ENCODE data around the gene ITIH3.
A peak's percentile ranks its signal among the peaks of the same experiment; 100 is the strongest.
"Not testable (repeated sequence)": the region's sequence is repeated elsewhere in the genome, so short reads cannot be mapped to it uniquely, and the experiment has no call there.

The ITIH3 gene

DNA sequence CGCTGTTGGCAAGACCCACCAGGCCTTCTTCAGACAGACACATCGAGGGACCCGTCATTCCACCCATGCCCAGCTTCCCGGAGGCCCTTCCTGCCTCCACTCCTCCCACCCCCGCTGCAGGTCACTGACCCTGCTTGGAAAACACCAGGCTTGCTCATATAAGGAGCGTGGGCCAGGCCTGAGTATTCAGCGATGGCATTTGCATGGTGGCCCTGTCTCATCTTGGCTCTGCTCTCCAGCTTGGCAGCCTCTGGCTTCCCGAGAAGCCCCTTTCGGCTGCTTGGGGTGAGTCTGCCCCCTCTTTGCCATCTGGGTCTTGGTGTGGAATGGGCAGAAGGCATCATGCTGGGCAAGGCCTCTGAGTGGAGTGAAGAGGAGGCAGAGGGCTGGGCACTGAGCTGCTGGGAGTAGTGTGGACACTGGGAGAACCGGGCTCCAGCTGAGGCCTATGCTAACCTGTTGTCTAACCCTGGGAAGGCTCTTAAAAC is at the start of gene ITIH3:
Gene ITIH3, plus strand, starts transcription at position 185 of the 488 bp plus-strand sequence. Its CDS starts 8 bp downstream, at position 193.
- FAIRE-seq (no peak), DNase-seq (ENCODE audit: low spot score) (no peak)

DNA sequence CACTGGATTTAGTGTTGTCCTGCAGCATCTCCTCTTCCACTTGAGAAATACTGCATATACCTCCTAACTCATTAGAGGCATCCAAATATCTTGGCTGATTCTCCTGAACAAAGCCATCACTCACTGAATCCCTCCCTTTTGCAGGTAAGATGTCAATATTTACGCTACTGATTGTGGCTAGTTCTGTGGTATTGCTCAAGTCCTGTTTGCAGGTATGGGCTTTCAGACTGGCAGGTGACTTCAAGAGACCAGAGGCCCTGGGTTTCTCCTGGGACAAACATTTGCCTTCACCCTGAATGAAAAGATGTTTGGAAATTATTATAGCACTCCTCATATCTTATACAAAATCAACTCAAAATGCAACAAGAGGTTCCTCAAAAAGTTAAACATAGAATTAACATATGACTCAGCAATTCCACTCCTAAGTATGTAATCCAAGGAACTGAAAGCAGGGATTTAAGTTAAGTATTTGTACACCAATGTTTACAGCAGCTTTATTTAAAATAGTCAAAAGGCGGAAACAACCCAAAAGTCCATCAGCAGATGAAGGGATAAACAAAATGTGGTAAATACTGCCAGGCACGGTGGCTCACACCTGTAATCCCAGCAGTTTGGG is 42.4 kb upstream of the ITIH3 start:
- FAIRE-seq: no peak
- no peak for DNase-seq (ENCODE audit: low spot score)

DNA sequence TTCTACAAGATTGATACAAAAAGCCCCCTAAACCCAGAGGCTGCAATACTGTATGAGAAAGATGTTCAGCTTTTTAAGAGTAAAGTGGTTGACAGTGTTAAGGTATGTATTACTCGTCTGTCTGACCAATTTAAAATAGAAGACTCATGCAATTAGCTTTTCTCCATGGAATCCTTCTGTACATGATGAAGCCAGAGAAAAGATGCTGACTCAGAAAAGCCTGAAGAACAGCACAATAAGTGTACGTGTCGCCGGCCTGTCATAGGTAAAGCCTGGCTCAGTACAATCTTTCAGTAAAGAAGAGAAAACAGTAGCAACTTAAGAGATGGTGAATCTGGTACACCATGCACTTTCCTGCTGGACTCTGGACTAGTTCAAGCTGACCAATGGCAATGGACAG is 40.2 kb upstream of the ITIH3 start:
- FAIRE-seq (no peak), DNase-seq (ENCODE audit: low spot score) (no peak)

- DNase-seq (ENCODE audit: low spot score): no peak
- FAIRE-seq: no peak
Observed at GRCh38 chr3:52756141-52756540, 38.5 kb upstream of the ITIH3 start.

GRCh38 chr3:52763466-52763865 is 31.1 kb upstream of the ITIH3 start:
- DNase-seq (ENCODE audit: low spot score) (no peak), FAIRE-seq (no peak)

- DNase-seq (ENCODE audit: low spot score): no peak
Observed at GRCh38 chr3:52769786-52770455, 24.7 kb upstream of the ITIH3 start.

GRCh38 chr3:52770496-52771333 is 23.9 kb upstream of the ITIH3 start, which contains the start of gene NEK4:
NEK4 (minus strand) TSS chr3:52770940; CDS start chr3:52770746, 194 bp downstream.
- no peak for FAIRE-seq

More at GRCh38 chr3:52769786-52770455, 24.7 kb upstream of the ITIH3 start:
- no peak for FAIRE-seq

GRCh38 chr3:52771334-52771681 is 23.3 kb upstream of the ITIH3 start:
- no peak for FAIRE-seq

More at GRCh38 chr3:52770496-52771333, 23.9 kb upstream of the ITIH3 start, which contains the start of gene NEK4:
- DNase-seq (ENCODE audit: low spot score): peak; percentile 79

DNA sequence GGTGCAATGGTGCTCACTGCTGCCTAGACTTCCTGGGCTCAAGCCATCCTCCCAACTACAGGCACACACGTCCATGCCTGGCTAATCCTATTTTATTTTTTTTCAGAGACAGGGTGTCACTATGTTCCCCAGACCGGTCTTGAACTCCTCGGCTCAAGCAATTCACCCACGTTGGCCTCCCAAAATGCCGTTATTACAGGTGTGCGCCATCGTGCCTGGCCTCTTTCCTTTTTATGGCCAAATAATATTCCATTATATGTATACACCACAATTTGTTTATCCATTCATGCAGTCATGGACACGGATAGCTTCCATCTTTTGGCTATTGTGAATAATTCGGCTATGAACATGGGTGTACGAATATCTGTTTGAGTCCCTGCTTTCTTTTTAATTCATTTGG is 22.9 kb upstream of the ITIH3 start:
- no peak for FAIRE-seq

More at GRCh38 chr3:52771334-52771681, 23.3 kb upstream of the ITIH3 start:
- DNase-seq (ENCODE audit: low spot score): no peak

DNA sequence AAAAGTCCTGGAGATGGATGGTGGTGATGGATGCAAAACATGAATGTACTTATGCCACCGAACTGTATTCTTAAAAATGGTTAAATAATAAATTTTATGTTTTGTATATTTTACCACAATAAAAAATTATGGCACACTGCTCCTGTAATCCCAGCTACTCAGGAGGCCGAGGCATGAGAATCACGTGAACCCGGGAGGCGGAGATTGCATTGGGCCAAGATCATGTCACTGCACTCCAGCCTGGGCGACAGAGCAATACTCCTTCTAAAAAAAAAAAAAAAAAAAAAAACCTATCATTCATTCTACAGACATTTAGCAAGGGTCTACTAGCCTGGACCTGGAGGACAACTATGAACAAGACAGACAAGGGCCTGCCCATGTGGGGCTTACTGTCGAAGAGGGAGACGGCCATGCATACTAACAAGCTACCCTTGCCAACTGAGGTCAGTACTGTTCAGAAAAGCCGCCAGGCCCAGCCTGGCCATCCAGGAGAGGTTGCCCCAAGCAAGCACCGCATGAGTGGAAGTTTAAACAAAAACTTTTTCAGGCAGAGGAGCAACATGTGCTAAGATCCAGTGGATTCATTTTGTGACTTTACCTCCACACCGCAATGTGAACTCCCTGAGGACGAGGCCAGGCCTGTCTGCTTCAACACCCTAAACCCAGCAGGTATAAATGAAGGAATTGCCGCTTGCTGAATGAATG is 21.1 kb upstream of the ITIH3 start:
- FAIRE-seq: no peak
- no peak for DNase-seq (ENCODE audit: low spot score)

More for the DNA sequence above, 22.9 kb upstream of the ITIH3 start:
- no peak for DNase-seq (ENCODE audit: low spot score)

GRCh38 chr3:52774066-52774713 is 20.4 kb upstream of the ITIH3 start:
- no peak for DNase-seq (ENCODE audit: low spot score)
- no peak for FAIRE-seq

- no peak for FAIRE-seq
Observed at GRCh38 chr3:52774901-52775864, 19.4 kb upstream of the ITIH3 start.

GRCh38 chr3:52775877-52776276 is 18.7 kb upstream of the ITIH3 start:
- no peak for DNase-seq (ENCODE audit: low spot score)
- FAIRE-seq: no peak

More at GRCh38 chr3:52774901-52775864, 19.4 kb upstream of the ITIH3 start:
- DNase-seq (ENCODE audit: low spot score): no peak

DNA sequence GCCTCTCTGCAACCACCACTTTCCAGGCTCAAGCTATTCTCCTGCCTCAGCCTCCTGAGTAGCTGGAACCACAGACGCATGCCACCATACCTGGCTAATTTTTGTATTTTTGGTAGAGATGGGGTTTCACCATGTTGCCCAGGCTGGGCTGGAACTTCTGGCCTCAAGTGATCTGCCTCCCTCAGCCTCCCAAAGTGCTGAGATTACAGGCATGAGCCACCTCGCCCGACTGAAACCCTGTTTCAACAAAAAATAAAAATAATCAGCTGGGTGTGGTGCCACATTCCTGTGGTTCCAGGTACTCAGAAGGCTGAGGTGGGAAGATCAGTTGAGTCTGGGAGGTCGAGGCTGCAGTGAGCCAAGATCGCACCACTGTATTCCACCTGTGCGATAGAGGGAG is 18.1 kb upstream of the ITIH3 start:
- FAIRE-seq; DNase-seq (ENCODE audit: low spot score): not testable (repeated sequence)

DNA sequence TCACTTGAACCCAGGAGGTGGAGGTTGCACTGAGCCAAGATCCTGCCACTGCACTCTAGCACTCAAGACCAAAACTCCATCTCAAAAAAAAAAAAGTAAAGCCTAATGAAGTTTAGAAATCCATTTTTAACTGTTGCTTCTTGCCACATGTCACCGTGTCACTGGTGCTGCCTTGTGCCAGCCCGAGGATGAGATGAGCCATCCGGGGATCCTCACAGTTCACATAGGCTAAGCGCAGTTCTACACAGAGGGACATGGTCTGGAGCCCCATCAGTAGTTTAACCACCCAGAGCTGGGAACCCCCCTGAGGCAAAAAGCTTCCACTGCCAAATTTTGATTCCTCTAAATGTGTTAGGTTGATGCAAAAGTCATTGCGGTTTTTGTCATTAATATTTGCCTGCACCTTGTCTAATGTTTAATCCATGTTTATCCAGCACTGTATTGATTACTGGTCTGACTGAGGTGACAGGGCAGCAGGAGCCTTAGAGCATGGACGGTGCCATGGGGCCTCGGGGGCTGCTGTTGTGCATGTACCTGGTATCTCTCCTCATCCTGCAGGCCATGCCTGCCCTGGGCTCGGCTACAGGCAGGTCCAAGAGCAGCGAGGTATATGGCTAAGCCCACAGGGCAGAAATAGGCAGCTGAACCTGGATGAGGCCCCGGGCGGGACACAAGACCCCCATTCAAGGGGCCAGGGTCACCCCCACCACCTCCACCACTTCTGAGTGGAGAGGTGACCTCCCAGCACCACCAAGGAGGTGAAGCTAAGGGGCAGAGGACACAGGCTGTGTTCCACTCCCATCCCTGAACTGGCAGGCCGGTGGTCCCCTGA is 17.3 kb upstream of the ITIH3 start, which contains the start of gene ITIH1:
Gene ITIH1, plus strand, starts transcription at position 473 of the 832 bp plus-strand sequence. Its CDS starts 17 bp downstream, at position 490.
- DNase-seq (ENCODE audit: low spot score): no peak
- no peak for FAIRE-seq

DNA sequence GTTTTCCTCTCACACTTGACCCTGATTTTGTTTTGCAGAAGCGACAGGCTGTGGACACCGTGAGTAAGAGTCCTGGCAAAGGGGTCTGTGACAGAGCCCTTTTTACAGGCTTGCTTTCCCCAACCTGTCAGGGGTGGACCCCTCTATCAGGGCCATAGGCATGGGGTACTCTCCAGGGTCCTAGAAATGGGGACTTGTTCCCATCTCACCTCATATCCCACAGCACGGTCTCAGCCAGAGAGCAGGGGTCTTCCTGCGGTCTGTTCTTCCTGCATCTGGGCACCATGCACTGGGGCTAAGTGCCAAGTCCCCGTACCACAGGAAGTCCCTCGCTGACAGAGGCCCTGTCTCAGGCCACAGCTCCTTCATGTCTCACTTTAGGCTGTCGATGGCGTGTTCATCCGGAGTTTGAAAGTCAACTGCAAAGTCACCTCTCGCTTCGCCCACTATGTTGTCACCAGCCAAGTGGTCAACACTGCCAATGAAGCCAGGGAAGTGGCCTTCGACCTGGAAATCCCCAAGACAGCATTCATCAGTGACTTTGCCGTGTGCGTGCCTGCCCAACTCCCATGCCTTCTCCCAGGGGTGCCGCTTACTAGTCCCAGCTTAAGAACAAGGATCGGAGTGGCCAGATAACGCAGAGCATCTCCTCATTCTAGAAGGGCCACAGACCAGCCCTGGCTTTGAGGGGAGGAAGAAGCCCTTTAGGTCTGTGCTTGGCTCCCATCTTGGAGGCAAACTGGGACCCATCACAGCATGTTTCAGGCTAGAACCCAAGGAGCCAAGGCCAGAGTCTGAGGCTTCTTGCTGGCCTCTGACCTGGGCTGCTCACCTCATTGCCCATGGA is 16.4 kb upstream of the ITIH3 start:
- FAIRE-seq (no peak), DNase-seq (ENCODE audit: low spot score) (no peak)

- DNase-seq (ENCODE audit: low spot score) (no peak), FAIRE-seq (no peak)
Observed at GRCh38 chr3:52779011-52779836, 15.4 kb upstream of the ITIH3 start.

Measured in RCC 7860 (cell line).